Smooth muscle cell of the pulmonary artery (primary cell): ENCODE results near the gene PHB1. TPM values are rescaled to one million over a fixed set of nuclear protein-coding genes. Genes with fewer than 3 reads are reported as not detected.

ENCODE experiments used
- total RNA-seq: library from RNA; depleted of rRNA; stranded (reverse); fragments of >200 nt; gene quantifications from 2 replicates; pipeline ENCODE4 v1.2.3, GENCODE V29; 2014

Gene PHB1
- total RNA-seq, result 77.7 and 111 TPM in 2 replicates

DNA sequence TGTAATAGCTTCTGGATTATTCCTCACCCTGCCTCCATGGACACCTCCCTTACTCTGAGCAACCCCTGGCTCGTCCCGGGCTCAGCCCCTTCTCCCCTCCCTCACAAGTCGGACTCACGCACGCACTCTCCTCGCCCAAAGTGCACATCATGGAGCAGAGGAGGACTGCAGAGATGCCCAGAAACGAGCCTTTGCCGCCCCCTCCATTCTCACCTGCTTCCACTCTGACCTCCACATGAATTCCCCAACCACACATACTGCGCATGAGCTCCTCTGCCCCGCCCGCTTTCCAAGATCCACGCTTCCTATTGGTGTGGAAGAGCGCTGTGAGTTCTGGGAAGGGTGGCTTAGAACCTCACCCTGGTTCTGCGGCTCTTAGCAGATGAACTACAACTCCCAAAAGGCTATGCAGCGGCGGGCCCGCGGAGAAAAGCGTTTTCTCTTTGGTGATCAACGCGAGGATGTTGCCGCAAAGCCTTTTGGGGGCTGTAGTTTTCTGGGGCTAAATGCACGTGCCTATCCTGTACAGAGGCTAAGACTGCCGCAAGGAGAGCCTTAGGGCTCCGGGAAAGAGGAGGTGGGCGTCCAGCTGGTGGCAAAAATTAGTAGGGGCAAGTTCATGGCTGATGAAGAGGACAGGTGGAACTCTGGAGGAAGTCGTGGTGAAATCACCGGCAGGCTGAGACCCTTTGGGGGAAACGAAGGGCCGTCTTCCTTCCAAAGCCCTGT, at the start of gene PHB1:
Gene PHB1 (minus strand): TSS at position 261 of the 729 bp plus-strand sequence. CDS start 1,618 bp downstream, outside the sequence.

DNA sequence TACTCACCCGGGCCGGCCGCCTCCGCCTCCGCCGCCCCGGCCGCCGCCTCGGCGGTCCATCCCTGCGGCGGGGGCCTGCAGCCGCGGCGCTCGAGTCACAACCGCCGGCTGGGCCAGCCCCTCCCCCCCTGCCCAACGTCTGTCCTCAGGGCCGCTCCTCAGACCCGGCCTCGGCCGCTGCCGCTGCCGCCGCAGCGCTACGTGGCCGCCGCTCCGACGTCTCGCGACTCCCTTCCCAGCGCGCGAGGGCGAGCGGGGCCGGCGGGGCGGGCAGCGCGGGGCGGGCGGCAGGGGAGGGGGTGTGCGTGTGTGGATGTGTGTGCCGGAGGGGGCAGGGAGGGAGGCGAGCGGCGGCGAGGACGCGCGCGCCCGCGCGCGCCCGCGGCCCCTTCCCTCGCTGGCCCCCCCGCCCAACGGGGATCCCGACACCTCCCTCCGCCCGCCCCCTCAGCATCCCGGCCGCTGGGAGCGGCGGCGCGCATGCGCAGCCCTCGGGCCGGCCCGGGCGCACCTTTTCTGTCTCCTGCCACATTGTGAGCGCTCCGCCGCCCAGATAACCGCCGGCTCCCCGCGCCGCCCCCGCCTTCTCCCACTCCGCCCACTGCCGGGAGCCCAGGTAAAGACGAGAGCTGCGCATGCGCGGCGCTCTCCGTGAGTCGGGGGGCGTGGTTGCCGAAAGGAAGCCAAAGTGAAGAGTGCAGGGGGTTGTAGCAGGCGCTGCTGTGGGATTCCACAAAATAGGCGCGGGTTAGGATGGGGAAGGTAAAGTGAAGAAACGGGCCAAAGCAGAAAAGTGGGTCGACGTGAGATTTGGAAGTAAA, 52.6 kb downstream of the PHB1 start, which contains the start of gene ZNF652:
Gene ZNF652 (minus strand): TSS at position 349 of the 821 bp plus-strand sequence. CDS start 44,525 bp downstream, outside the sequence.

Other genes with a start within 250 kb of the PHB1 start
- gene GNGT2, start 204.3 kb downstream of the PHB1 start, total RNA-seq, result not detected in 2 replicates
- 0.17 and 0.20 TPM in 2 replicates for gene ABI3, start 204.2 kb downstream of the PHB1 start, total RNA-seq
- gene PHOSPHO1, start 184.1 kb downstream of the PHB1 start, total RNA-seq, result 0.39 and 0.40 TPM in 2 replicates
- 12.6 and 16.0 TPM in 2 replicates for gene ZNF652, start 52.6 kb downstream of the PHB1 start, total RNA-seq
- 0.33 and 0.56 TPM in 2 replicates for gene NGFR, start 80.4 kb upstream of the PHB1 start, total RNA-seq
- gene NXPH3, start 161.0 kb upstream of the PHB1 start, total RNA-seq, result 2.4 and 2.9 TPM in 2 replicates